LHCN-M2 (cell line): ENCODE measurements around the gene TACC2. TPM values are rescaled to one million over a fixed set of nuclear protein-coding genes. Genes with fewer than 3 reads are reported as not detected.
"Not testable (repeated sequence)": the region's sequence is repeated elsewhere in the genome, so short reads cannot be mapped to it uniquely, and the experiment has no call there.

Source experiments
- DNase-seq: peaks from one replicate; pipeline ENCODE4 v3.0.0-alpha.2; 2012; ENCODE audit warnings: low read depth
- polyA plus RNA-seq: library from polyadenylated mRNA; unstranded; fragments of >200 nt; gene quantifications from one replicate; pipeline ENCODE4 v1.2.1, GENCODE V29; 2012; ENCODE audit warnings: missing spikeins
- total RNA-seq: library from RNA; depleted of rRNA; stranded (reverse); fragments of >200 nt; gene quantifications from 2 replicates; pipeline ENCODE4 v1.2.3, GENCODE V29; 2014; rRNA removed

TACC2 gene
- total RNA-seq: 7.4 and 11.3 TPM in 2 replicates
- 14.2 TPM for polyA plus RNA-seq

DNA sequence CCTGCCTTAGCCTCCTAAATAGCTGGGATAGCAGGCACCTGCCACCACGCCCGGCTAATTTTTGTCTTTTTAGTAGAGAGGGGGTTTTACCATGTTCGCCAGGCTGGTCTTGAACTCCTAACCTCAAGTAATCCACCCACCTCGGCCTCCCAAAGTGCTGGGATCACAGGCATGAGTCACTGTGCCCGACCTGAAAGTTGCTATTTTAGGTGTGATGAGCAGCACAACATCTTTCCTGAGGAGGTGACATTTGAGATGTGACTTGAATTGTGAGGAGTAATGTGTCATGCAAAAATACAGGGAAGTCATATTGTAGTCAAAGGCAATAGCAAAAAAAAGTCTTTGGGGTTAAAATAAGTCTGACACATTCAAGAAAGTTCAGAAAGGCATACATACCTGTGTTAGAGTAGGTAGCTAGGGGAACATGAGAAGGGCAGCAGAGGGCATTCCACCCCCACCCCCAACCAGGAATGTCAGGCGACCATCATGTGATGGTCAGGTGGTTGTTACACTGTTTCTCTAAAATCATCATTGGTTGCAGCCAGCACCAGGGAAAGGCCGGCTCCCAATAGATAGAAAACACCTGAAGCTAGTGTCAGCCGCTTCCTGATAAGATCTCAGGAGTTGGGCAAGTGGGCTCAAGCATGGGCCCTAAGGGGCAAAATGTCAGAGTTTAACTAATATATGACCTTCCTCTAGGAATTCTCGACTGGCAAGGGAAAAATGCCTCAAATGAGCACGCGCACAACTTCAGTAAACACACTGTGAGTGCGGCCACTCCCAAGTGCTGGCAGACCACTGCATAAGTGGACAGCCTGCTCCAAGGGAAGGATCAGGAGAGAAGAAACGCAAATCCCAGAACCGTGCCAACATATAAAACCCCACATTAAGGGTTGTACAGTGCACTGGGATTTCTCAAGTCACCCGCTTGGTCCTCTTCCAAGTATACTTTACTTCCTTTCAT is at the start of gene TACC2:
TACC2 (plus strand) TSS at position 803 of the 964 bp plus-strand sequence. CDS start 32,819 bp downstream, outside the sequence.
- no peak for DNase-seq

DNA sequence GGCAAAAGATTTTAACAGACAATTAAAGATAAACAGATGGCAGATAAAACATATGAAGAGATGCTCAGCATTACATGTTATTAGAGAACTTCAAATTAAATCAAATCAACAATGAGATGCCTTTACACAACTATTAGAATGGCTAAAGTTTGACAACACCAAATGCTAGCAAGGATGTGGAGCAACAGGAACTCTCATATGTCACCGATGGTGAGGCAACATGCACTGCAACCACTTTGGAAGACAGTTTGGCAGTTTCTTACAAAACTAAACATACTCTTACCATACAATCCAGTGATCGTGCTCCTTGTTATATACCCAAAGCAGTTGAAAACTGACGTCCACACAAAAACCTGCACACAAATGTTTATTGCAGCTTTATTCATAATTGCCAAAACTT is 47.4 kb upstream of the TACC2 start:
- DNase-seq: no peak

GRCh38 chr10:121942749-121943416 is 46.1 kb upstream of the TACC2 start:
- peak; percentile 97 for DNase-seq

- DNase-seq: peak; percentile 21
These were observed 41.3 kb upstream of the TACC2 start for GRCh38 chr10:121947343-121948330.

DNA sequence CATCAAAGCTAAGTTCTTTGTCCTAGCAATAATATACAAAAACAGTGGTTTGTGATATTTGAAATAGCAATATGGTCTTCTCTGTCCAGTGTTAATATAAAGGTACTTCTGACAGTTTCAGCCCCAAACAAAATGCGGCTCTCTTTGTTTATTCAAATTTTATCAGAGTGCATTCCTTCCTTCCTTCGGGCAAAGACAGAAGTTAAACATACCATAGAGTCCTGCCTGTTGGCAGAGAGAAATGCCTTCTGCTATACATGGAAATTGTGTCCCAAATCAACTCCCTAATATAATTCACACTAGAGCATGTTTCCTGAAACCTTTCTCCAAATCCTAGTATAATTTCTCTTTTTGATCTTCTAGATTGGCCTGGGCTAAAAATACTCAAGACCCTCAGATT is 39.9 kb upstream of the TACC2 start:
- DNase-seq: no peak

- DNase-seq: no peak
These were observed 39.5 kb upstream of the TACC2 start for GRCh38 chr10:121949451-121949850.

DNA sequence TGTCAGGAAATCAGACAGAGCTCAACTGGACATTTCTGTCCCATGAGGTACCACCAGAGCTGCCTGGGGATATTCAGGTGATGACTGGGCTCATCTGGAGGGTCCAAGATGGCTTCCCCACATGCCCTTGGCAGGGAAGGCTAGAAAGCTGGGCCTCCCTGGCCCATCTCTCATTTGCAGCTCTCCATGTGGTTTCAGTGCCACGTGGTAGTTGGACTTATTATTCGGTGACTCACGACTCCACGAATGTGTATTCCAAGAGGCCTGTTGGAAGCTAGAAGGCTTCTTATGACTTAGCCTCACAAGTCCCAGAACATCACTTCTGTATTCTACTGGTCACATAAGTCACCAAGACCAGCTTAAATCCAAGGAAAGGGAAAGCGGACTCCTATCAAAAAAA is 36.7 kb upstream of the TACC2 start:
- DNase-seq: peak; percentile 70

DNA sequence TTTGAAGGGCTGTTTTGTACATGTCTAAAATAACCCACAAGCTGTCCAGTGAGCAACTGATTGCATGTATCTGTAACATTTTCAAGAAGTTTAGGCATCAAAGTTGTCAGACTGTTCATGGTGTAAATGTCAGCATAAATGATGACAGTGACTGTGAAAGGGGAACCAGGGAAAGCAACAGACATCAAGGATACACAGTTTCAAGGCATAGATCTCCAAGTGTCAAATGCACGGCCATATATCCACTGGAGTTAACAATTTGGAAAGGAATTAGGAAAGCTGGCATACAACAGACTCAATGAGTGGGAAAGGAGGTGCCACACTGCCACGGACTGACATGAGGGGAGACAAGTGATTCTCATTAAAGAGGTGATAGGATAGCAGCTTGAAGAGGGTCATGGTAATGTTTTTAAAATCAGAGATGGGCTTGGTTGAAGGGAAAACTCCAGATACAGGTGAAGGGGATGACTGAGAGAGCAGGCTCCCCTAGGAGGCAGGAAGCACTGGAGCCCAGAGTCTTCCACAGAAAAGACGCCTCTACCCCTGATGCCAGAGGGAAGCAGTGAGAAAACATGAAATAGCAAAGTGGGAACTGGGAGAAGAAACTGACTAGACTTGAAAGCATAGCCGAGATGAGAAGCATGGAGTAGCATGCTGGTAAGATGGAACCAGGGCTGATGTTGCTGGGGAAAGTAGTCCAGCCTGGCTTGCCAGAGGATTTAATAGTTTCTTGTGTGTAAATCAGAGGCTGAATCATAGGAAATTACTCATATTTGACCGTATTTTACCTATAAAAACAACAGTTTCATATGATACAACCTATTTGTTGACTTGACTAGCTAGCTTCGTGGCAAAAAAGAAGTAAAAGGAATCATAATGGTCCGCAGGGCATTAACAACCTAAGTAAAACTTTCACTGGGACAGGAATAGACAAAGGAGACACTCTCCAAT is 32.6 kb upstream of the TACC2 start:
- peak; percentile 59 for DNase-seq

DNA sequence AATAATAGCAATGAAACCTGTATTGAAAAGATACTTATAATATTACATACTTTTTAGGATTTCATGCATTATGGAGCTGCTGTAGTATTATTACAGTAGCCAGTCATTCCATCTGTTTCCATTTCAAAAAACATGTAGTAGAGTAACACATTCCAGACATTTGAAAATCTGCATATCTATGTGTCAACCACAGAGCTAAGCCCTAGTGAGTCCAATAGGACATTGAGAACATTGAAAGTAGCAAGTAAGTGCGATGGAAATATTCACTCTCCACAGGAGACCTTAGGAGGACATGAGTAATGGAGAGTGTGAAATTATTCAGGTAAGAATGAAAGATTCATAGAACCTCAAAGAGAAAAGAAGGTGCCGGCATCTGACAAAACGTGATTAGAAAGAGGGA is 29.3 kb upstream of the TACC2 start:
- no peak for DNase-seq

DNA sequence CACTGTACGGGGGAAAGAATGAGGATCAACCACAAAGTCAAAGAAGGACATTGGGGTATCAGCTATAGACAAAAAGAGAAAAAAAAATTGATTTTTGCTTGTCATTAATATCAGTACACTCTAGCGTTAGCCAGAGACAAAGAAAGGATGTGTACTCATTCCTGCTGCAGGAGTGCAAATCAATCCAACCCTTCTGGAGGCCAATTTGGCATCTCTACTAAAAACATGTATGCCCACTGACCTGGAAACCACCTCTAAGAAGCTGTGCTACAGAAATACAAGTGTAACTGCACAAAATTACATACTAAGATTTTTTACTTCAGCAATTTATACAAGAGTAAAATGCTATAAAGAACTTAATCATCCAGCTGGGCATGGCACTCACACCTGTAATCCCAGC is 27.5 kb upstream of the TACC2 start:
- DNase-seq: no peak

- no peak for DNase-seq
These were observed 23.0 kb upstream of the TACC2 start for GRCh38 chr10:121965996-121966395.

DNA sequence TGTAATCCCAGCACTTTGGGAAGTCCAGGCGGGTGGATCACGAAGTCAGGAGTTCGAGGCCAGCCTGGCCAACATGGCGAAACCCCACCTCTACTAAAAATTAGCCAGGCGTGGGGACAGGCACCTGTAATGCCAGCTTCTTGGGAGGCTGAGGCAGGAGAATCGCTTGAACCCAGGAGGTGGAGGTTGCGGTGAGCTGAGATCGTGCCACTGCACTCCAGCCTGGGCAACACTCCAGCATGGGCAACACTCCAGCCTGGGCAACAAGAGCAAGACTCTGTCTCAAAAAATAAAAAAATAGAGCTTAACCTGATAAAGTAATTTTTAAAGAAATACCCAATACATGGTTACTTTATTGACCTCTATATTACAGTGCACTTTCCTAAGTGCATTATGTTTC is 19.9 kb upstream of the TACC2 start:
- not testable (repeated sequence) for DNase-seq

GRCh38 chr10:121974019-121974534 is 14.9 kb upstream of the TACC2 start:
- peak; percentile 48 for DNase-seq

DNA sequence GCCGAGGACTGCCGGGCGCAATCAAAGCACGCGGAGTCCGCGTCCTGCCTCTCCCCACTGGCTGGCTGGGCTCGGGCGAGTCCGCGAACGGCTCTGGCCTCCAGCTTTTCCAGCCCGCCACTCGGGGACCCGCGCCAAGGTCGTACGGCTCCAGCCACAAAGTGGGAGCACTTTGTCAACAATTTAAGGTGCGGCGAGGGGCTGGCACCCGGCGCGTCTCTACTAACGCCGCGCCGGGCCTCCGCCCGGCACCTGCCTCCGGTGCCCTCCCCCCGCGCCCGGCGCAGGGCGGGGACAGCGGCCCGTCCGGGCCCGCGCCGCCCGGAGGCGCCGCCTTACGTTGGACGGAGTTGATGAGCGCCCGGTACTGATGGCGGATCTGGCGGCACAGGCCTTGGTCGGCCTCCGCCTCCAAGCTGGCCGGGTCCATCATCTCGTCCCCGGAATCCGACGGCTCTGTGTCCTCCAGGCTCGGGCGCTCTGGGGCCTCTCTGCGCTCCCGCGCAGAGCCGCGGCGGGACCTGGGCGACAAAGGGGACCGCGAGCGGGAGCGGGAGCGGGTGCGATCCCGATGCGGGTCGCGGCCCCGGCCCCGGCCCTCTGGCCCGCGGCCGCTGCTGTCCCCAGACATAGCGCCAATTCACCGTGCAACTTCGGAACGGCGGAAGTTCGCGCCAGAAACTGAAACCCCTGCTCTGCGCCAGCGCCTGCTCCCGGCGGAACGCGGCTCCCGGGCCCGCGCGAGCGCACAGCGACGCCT is 14.2 kb upstream of the TACC2 start, which contains the start of gene NSMCE4A:
NSMCE4A (minus strand) TSS at position 683 of the 760 bp plus-strand sequence; CDS start at position 631, 52 bp downstream.
- peak; percentile 65 for DNase-seq

- no peak for DNase-seq
These were observed 13.5 kb upstream of the TACC2 start for GRCh38 chr10:121975295-121976086.

GRCh38 chr10:121976607-121977006 is 12.4 kb upstream of the TACC2 start:
- no peak for DNase-seq

DNA sequence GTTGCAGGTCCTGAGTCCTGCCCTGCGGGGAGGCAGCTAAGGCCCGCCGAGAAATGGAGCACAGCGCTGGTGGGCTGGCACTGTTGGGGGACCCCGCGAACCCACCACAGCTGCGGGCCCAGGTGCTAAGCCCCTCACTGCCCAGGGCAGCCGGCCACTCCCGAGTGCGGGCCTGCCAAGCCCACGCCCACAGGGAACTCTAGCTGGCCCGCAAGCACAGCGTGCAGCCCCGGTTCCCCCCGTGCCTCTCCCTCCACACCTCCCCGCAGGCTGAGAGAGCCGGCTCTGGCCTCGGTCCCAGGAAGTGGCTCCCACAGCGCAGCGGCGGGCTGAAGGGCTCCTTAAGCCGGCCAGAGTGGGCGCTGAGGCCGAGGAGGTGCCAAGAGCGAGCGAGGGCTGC is 10.5 kb upstream of the TACC2 start:
- no peak for DNase-seq

- no peak for DNase-seq
These were observed 7.6 kb upstream of the TACC2 start for GRCh38 chr10:121981346-121981745.
